Lower lobe of right lung (tissue), 2 donors: Measurements from ENCODE around the gene CGB1. TPM values are rescaled to one million over a fixed set of nuclear protein-coding genes. Genes with fewer than 3 reads are reported as not detected.
"Not testable (repeated sequence)": the region's sequence is repeated elsewhere in the genome, so short reads cannot be mapped to it uniquely, and the experiment has no call there.

Experiments used
- ATAC-seq, 2 donors: fragments of 200-7000 bp; cut with Tn5 transposase; one replicate each; pipeline ENCODE4 v1.9.1; 2020 to 2022; ENCODE audit warnings: mild to moderate bottlenecking in 2 of 2, moderate library complexity in 2 of 2
- DNase-seq: peaks from one replicate; pipeline ENCODE4 v3.0.0-alpha.2; 2020
- H3K27ac ChIP-seq: fragments of 200-600 bp; one replicate; pipeline ENCODE4 v1.8.0; 2022
- H3K27me3 ChIP-seq: fragments of 200-600 bp; one replicate; pipeline ENCODE4 v1.8.0; 2022; ENCODE audit warnings: low read depth
- H3K36me3 ChIP-seq: fragments of 200-600 bp; one replicate; pipeline ENCODE4 v1.8.0; 2022; ENCODE audit warnings: mild to moderate bottlenecking
- H3K4me1 ChIP-seq: fragments of 200-600 bp; one replicate; pipeline ENCODE4 v1.8.0; 2022
- H3K4me3 ChIP-seq: fragments of 200-600 bp; one replicate; pipeline ENCODE4 v1.8.0; 2022; ENCODE audit warnings: mild to moderate bottlenecking
- H3K9me3 ChIP-seq: fragments of 200-600 bp; one replicate; pipeline ENCODE4 v1.8.0; 2022
- intact Hi-C: fragments of 100-400 bp; cut with DNase I; formaldehyde crosslinking; loops from one replicate; pipeline ENCODE4 v1.11.0; 2022
- total RNA-seq: library from RNA; stranded (reverse); fragmentation: NEBNext Ultra II Directional; extraction: Animal tissue kit (Norgen Biotek cat#: 25700); gene quantifications from one replicate; pipeline ENCODE4 v1.2.1, GENCODE V29; 2021
- TF ChIP-seq, protein P1 (sequence below): fragments of 200-600 bp; IDR thresholded peaks from one replicate; pipeline ENCODE4 v1.8.0; 2022; ENCODE audit warnings: antibody characterized with exemption, mild to moderate bottlenecking
- donor health status: DM: no; HTN: yes; CAD: no; lungs with severe emphysema.

CGB1 gene
- total RNA-seq, 1 donor from 2014 or later, result not detected

DNA sequence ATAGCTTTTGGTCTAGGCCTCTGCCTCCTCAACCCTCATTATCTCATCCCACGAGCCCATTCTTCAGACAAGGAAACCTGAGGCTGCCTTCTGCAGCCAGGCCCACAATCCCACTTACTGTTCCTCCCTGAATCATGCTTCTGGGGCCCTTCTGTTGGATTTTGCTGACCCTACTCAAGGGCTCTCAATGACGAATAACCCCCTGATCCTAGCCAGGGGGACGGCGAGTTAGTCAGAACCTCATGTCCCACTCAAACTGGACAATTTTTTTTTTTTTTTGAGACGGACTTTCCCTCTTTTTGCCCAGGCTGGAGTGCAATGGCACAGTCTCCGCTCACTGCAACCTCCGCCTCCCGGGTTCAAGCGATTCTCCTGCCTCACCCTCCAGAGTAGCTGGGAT is 14.6 kb downstream of the CGB1 start:
- DNase-seq, result no peak
- Histone ChIP-seq H3K9me3 (no peaks in the 10 kb centered on the region), H3K36me3 (no peaks in the 10 kb centered on the region), H3K4me1 (peaks cover 21% of the 10 kb centered on the region), H3K27me3 (peaks cover 7% of the 10 kb centered on the region), H3K27ac (no peak overlapping the region), H3K4me3 (no peak overlapping the region)
- ATAC-seq, result no peak
- TF ChIP-seq, protein P1, sequence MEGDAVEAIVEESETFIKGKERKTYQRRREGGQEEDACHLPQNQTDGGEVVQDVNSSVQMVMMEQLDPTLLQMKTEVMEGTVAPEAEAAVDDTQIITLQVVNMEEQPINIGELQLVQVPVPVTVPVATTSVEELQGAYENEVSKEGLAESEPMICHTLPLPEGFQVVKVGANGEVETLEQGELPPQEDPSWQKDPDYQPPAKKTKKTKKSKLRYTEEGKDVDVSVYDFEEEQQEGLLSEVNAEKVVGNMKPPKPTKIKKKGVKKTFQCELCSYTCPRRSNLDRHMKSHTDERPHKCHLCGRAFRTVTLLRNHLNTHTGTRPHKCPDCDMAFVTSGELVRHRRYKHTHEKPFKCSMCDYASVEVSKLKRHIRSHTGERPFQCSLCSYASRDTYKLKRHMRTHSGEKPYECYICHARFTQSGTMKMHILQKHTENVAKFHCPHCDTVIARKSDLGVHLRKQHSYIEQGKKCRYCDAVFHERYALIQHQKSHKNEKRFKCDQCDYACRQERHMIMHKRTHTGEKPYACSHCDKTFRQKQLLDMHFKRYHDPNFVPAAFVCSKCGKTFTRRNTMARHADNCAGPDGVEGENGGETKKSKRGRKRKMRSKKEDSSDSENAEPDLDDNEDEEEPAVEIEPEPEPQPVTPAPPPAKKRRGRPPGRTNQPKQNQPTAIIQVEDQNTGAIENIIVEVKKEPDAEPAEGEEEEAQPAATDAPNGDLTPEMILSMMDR, result no peak
- intact Hi-C loops, result no loop called here

DNA sequence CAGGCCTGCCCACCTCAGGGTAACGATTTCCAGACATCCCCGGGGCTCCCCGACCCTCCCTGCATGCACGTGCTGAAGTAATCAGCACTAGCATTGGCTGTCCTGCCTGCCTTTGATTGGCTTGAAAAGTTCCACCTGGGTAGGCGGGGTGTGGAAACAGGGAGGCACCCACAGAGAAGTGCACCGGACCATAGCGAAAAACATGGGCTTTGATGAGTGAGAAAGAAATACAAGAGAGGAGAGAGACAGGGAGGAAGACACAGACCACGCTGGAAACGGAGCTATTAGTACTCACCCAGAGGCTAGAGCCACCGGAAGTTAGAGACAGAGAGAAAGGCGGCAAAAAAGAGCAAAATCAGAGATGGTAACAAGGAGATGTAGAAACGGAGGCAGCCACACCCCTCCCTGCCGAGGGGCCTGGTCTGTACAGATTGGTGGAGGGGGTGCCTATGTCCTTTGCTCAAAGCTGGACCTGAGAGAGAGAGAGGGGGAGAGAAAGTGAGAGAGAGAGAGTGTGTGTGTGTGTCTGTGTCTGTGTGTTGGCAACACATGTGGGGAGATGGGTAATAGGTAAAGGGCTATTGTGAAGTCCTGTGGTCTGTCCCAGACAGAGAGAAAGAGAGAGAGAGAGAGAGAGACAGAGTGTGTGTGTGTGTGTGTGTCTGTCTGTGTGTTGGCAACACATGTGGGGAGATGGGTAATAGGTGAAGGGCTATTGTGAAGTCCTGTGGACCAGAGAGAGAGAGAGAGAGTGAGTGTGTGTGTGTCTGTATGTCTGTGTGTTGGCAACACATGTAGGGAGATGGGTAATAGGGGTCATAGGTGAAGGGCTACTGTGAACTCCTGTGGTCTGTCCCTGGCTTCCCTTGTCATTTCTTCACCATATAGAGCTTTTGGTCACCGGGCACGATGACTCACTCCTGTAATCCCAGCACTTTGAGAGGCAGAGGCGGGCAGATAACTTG is 15.5 kb downstream of the CGB1 start:
- TF ChIP-seq, protein P1, result no peak
- H3K4me1 ChIP-seq, result peaks cover 21% of the 10 kb centered on the region
- H3K4me3 ChIP-seq, result no peak overlapping the region
- no peak overlapping the region for H3K27ac ChIP-seq
- intact Hi-C loops, result no loop called here
- DNase-seq, result no peak
- H3K9me3 ChIP-seq, result no peaks in the 10 kb centered on the region
- peaks cover 7% of the 10 kb centered on the region for H3K27me3 ChIP-seq
- ATAC-seq, result no peak
- H3K36me3 ChIP-seq, result no peaks in the 10 kb centered on the region

DNA sequence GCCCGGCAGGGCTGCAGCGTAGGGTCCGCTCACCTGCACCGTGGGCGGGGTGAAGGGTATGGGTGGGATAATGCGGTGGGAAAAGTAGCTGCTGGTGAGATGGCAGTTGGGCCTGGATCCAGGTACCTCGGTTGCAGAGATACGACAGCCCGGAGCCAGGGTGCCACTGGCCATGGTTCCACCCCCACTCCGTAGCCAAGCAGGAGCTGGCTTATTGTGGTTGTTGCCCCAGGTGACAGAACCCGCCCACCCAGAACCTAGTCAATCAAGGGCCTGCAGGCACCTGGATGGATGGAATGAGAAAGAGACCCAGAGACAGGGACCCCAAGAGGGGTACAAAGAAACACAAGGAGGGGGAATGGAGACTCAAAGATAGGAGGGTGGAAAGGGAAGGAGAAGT is 16.4 kb downstream of the CGB1 start:
- DNase-seq, result no peak
- Histone ChIP-seq H3K4me3 (no peak overlapping the region), H3K27me3 (peaks cover 7% of the 10 kb centered on the region), H3K4me1 (peaks cover 21% of the 10 kb centered on the region), H3K9me3 (no peaks in the 10 kb centered on the region), H3K36me3 (peaks cover 3% of the 10 kb centered on the region), H3K27ac (no peak overlapping the region)
- TF ChIP-seq, protein P1, result no peak
- ATAC-seq, result no peak
- intact Hi-C loops, result no loop called here

DNA sequence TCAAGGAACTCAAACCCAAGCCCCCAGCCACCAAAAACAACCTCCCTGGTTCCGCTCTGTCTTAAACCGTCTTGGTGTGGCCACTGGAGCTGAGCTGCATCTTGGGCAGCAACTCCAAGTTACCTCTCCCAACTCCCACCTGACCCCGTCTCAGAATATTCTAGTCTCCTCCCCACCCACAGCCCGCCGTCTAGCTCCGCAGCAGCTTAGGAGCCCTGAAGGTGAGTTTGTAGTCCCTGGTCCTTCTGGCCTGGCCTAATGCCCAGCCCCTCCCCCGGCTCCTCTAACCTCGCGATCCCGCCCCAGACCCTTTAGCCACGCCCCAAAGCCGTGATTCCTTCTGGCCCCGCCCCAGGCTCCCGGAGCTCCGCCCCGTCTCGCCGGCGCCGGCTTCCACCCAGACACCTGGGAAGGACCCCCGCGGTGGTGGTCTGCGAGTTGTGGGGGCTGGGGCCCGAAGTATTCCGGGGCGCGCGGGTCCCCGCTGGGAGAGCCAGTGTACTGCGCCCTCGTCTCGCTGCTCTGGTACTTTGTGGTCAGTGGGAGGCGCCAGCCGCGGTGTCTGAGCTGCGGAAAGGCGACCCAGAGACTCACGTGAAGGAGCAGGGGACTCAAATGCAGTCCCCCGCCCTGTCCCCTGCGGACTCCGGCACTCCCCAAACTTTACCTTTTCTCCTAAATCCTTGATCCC is 17.3 kb downstream of the CGB1 start:
- Histone ChIP-seq H3K36me3 (peaks cover 12% of the 10 kb centered on the region), H3K4me1 (peaks cover 21% of the 10 kb centered on the region), H3K9me3 (no peaks in the 10 kb centered on the region), H3K27me3 (peaks cover 7% of the 10 kb centered on the region), H3K4me3 (peak overlapping the region; percentile 54), H3K27ac (no peak overlapping the region)
- peak; percentile 84 to 87 for ATAC-seq
- TF ChIP-seq, protein P1, result no peak
- intact Hi-C loops, result no loop called here
- DNase-seq, result peak; percentile 92

DNA sequence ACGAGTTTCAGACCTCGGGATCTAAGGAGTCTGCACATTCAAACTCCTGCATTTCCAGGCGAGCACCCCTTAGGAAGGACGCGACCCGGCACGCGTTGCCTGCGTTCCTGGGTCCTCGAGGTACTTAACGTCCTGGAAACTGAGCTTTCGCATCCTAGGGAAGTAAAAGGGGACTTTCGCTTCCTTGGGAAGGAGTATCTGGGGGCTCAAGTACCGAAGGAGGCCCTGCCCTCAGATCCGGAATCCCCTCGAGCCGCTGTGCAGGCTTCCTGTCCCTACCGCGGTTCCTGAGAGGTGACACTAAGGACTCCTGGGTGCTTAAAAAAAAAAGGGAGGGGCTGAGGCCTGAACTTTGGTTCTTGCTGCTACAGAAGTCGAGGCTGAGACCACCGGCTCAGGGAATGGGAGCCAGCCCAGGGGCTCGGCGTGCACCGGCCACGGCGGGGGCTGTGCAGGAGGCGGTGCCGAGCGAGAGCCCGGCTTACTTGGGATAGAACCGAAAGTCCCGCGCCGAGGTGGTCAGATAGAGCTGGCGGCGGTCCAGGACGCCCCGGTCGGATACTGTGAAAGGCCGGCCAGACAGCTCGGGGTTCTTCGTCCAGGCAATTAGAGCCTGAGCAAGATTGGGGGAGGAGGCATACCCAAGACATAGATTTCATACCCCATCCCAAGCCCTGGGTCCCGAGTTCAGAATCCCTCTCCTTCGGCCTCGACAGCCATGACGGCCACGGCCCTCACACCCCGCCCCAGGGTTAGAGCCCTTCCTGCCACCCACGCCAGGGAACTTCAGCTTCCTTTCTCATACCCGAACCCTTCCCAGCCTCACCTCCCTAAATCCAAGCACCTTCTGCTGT is 18.1 kb downstream of the CGB1 start:
- Histone ChIP-seq H3K4me3 (peak overlapping the region; percentile 54), H3K4me1 (peaks cover 21% of the 10 kb centered on the region), H3K36me3 (peaks cover 17% of the 10 kb centered on the region)
- ATAC-seq (peak; percentile 14 to 42), DNase-seq (peak; percentile 58)
- H3K27ac ChIP-seq, H3K9me3 ChIP-seq, H3K27me3 ChIP-seq, intact Hi-C loops: not testable (repeated sequence)
